Fibroblast of skin of back (primary cell): ENCODE results near the gene SCUBE1.
"Not testable (repeated sequence)": the region's sequence is repeated elsewhere in the genome, so short reads cannot be mapped to it uniquely, and the experiment has no call there.

Source experiments
- DNase-seq: peaks from one replicate; pipeline ENCODE4 v3.0.0-alpha.2; 2013

SCUBE1 gene

GRCh38 chr22:43356881-43357280, 13.7 kb upstream of the SCUBE1 start:
- no peak for DNase-seq

- DNase-seq: not testable (repeated sequence)
Measured at GRCh38 chr22:43355688-43356087, 12.5 kb upstream of the SCUBE1 start.

GRCh38 chr22:43351966-43352345, 8.8 kb upstream of the SCUBE1 start:
- no peak for DNase-seq

- DNase-seq: no peak
Measured at GRCh38 chr22:43349636-43350035, 6.5 kb upstream of the SCUBE1 start.

GRCh38 chr22:43346521-43346929, 3.4 kb upstream of the SCUBE1 start:
- DNase-seq: peak; percentile 8

GRCh38 chr22:43345761-43346301, 2.7 kb upstream of the SCUBE1 start:
- no peak for DNase-seq

- no peak for DNase-seq
Measured at GRCh38 chr22:43345356-43345755, 2.2 kb upstream of the SCUBE1 start.

GRCh38 chr22:43344520-43344787, 1.3 kb upstream of the SCUBE1 start:
- no peak for DNase-seq

- no peak for DNase-seq
Measured at GRCh38 chr22:43343670-43344519, 723 bp upstream of the SCUBE1 start.

GRCh38 chr22:43342347-43343261, 568 bp downstream of the SCUBE1 start:
- DNase-seq: no peak

GRCh38 chr22:43341565-43341964, 1.6 kb downstream of the SCUBE1 start:
- DNase-seq: no peak

- DNase-seq: no peak
Measured at GRCh38 chr22:43338766-43339345, 4.3 kb downstream of the SCUBE1 start.

GRCh38 chr22:43337946-43338345, 5.2 kb downstream of the SCUBE1 start:
- no peak for DNase-seq

GRCh38 chr22:43337385-43337784, 5.8 kb downstream of the SCUBE1 start:
- no peak for DNase-seq

GRCh38 chr22:43334378-43334777, 8.8 kb downstream of the SCUBE1 start:
- DNase-seq: no peak

GRCh38 chr22:43333978-43334377, 9.2 kb downstream of the SCUBE1 start:
- DNase-seq: no peak

GRCh38 chr22:43333156-43333555, 10.0 kb downstream of the SCUBE1 start:
- DNase-seq: no peak

GRCh38 chr22:43331698-43332097, 11.5 kb downstream of the SCUBE1 start:
- no peak for DNase-seq

GRCh38 chr22:43331069-43331451, 12.1 kb downstream of the SCUBE1 start:
- DNase-seq: no peak

GRCh38 chr22:43330178-43331068, 12.7 kb downstream of the SCUBE1 start:
- DNase-seq: no peak

- DNase-seq: no peak
Measured at GRCh38 chr22:43329061-43329460, 14.1 kb downstream of the SCUBE1 start.

GRCh38 chr22:43327157-43327438, 16.1 kb downstream of the SCUBE1 start:
- no peak for DNase-seq
